HEK293T (cell line): ENCODE results near the gene NXN.

Experiments
- CTCF ChIA-PET: fragments of 350-600 bp; formaldehyde crosslinking; extraction: SDS; loops from one replicate; lab custom pipeline; 2021; ENCODE audit warnings: antibody characterized with exemption, inconsistent platforms; lab: Yijun Ruan, JAX
- POLR2A ChIA-PET: fragments of 350-600 bp; formaldehyde crosslinking; extraction: SDS; loops from one replicate; lab custom pipeline; 2020; ENCODE audit warnings: antibody characterized with exemption, inconsistent platforms; lab: Yijun Ruan, JAX
- DNase-seq: peaks from one replicate; pipeline ENCODE4 v3.0.0; 2012; ENCODE audit warnings: mixed read lengths; ENCODE audit errors: extremely low spot score
- ARNT ChIP-seq: fragments of 450-650 bp; IDR thresholded peaks from 2 replicates; pipeline ENCODE4 v1.6.1; 2017; ENCODE audit warnings: mild to moderate bottlenecking
- BHLHE40 ChIP-seq: fragments of 450-650 bp; IDR thresholded peaks from 2 replicates; pipeline ENCODE4 v1.6.1; 2016; ENCODE audit warnings: mild to moderate bottlenecking, moderate library complexity, borderline replicate concordance
- CTBP1 ChIP-seq: fragments of 450-650 bp; IDR thresholded peaks from 2 replicates; pipeline ENCODE4 v1.6.1; 2016; ENCODE audit warnings: borderline replicate concordance
- ELF4 ChIP-seq: fragments of 450-650 bp; IDR thresholded peaks from 2 replicates; pipeline ENCODE4 v1.6.1; 2017; ENCODE audit warnings: antibody characterized with exemption
- FOXA1 ChIP-seq: fragments of 450-650 bp; IDR thresholded peaks from 2 replicates; pipeline ENCODE4 v1.6.1; 2016; ENCODE audit warnings: mild to moderate bottlenecking
- FOXK2 ChIP-seq: fragments of 450-650 bp; IDR thresholded peaks from 2 replicates; pipeline ENCODE4 v1.6.1; 2016; ENCODE audit warnings: mild to moderate bottlenecking
- FOXM1 ChIP-seq: fragments of 450-650 bp; IDR thresholded peaks from 2 replicates; pipeline ENCODE4 v1.6.1; 2017; ENCODE audit warnings: mild to moderate bottlenecking, borderline replicate concordance
- HDGF ChIP-seq: fragments of 450-650 bp; IDR thresholded peaks from 2 replicates; pipeline ENCODE4 v1.6.1; 2017; ENCODE audit warnings: antibody characterized with exemption, borderline replicate concordance
- L3MBTL2 ChIP-seq: fragments of 450-650 bp; conservative IDR thresholded peaks from 2 replicates; pipeline ENCODE4 v1.6.1; 2016; ENCODE audit warnings: mild to moderate bottlenecking
- LEF1 ChIP-seq: fragments of 450-650 bp; IDR thresholded peaks from 2 replicates; pipeline ENCODE4 v1.6.1; 2017; ENCODE audit warnings: mild to moderate bottlenecking, borderline replicate concordance
- NFRKB ChIP-seq: fragments of 450-650 bp; IDR thresholded peaks from 2 replicates; pipeline ENCODE4 v1.6.1; 2016; ENCODE audit warnings: mild to moderate bottlenecking, moderate library complexity
- PKNOX1 ChIP-seq: fragments of 450-650 bp; IDR thresholded peaks from 2 replicates; pipeline ENCODE4 v1.6.1; 2016
- SP1 ChIP-seq: fragments of 450-650 bp; IDR thresholded peaks from 2 replicates; pipeline ENCODE4 v1.6.1; 2017
- SUZ12 ChIP-seq: fragments of 450-650 bp; IDR thresholded peaks from 2 replicates; pipeline ENCODE4 v1.6.1; 2016; ENCODE audit warnings: mild to moderate bottlenecking
- TARDBP ChIP-seq: fragments of 450-650 bp; IDR thresholded peaks from 2 replicates; pipeline ENCODE4 v1.6.1; 2016
- ZNF384 ChIP-seq: fragments of 450-650 bp; IDR thresholded peaks from 2 replicates; pipeline ENCODE4 v1.6.1; 2016

Gene NXN

GRCh38 chr17:1003972-1004768 is 24.6 kb upstream of the NXN start:
- TF ChIP-seq FOXM1 (no peak), ARNT (no peak), HDGF (no peak), BHLHE40 (no peak), ELF4 (no peak), SP1 (no peak), ZNF384 (no peak), FOXA1 (no peak), CTBP1 (no peak)
- POLR2A ChIA-PET: no interaction called here
- DNase-seq: no peak
- CTCF ChIA-PET: no interaction called here

- TF ChIP-seq ZNF384 (no peak), CTBP1 (no peak), SUZ12 (no peak), BHLHE40 (no peak), PKNOX1 (no peak), HDGF (no peak), LEF1 (no peak), NFRKB (no peak), ARNT (no peak), ELF4 (no peak), FOXK2 (no peak), FOXM1 (no peak)
- POLR2A ChIA-PET: no interaction called here
- CTCF ChIA-PET: no interaction called here
- no peak for DNase-seq
These were observed 24.0 kb upstream of the NXN start for GRCh38 chr17:1003633-1003971.

DNA sequence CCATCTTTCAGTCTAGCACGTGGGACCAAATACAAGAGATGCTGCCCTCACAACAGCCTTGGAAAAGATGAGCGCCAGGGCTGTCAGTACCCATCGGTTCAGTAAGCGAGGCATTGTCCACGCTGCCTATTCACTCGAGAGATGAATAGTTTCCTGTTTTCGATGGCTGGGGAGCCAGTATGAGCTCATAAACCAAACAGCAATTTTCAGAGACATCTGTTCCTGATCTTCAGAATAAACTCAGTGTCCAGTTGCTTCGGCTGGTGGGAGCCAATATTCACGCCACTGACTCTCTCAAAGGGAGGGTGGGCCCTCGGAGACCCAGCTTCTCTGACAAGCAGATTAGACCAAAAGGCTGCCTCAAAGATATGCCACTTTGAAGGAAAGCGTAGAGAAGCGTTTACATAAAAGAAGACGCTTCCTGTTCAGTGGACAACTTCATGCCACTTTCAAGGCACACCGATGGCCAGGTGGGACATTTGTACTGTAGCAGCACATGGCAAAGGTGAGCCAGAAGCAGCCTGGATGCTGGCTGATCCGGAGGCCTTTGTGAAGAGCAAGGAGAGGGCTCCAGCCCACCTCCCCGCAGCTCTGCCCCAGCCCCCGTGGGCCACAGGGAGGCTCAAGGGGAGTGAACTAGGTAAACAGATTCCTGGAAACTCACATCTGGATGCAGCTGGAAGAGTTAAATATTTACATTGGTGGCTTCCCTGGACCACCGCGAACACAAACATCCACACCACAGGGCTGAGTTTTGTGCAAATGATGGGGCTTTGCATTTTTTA is 23.4 kb upstream of the NXN start:
- POLR2A ChIA-PET: no interaction called here
- TF ChIP-seq FOXA1 (no peak), NFRKB (no peak), TARDBP (no peak), SP1 (no peak), L3MBTL2 (no peak), ELF4 (no peak)
- DNase-seq: no peak
- CTCF ChIA-PET: interaction anchor here (1.1 kb wide), 1 partner anchor 53 kb away, joined by 5 read pairs; no protein-coding TSS in a partner anchor

GRCh38 chr17:1002412-1002753 is 22.8 kb upstream of the NXN start:
- no peak for DNase-seq
- ChIA-PET POLR2A (no interaction called here), CTCF (interaction anchor here (1.1 kb wide), 1 partner anchor 54 kb away, joined by 5 read pairs; no protein-coding TSS in a partner anchor)
- TF ChIP-seq ARNT: no peak
- no peak for TF ChIP-seq L3MBTL2
- no peak for TF ChIP-seq SUZ12
- TF ChIP-seq BHLHE40: no peak
- TF ChIP-seq HDGF: no peak
- no peak for TF ChIP-seq FOXK2
- TF ChIP-seq ELF4: no peak
- no peak for TF ChIP-seq CTBP1
- no peak for TF ChIP-seq FOXA1
- TF ChIP-seq FOXM1: no peak
- TF ChIP-seq LEF1: no peak
- no peak for TF ChIP-seq PKNOX1
- no peak for TF ChIP-seq TARDBP
- TF ChIP-seq NFRKB: no peak
- no peak for TF ChIP-seq SP1
- TF ChIP-seq ZNF384: no peak

DNA sequence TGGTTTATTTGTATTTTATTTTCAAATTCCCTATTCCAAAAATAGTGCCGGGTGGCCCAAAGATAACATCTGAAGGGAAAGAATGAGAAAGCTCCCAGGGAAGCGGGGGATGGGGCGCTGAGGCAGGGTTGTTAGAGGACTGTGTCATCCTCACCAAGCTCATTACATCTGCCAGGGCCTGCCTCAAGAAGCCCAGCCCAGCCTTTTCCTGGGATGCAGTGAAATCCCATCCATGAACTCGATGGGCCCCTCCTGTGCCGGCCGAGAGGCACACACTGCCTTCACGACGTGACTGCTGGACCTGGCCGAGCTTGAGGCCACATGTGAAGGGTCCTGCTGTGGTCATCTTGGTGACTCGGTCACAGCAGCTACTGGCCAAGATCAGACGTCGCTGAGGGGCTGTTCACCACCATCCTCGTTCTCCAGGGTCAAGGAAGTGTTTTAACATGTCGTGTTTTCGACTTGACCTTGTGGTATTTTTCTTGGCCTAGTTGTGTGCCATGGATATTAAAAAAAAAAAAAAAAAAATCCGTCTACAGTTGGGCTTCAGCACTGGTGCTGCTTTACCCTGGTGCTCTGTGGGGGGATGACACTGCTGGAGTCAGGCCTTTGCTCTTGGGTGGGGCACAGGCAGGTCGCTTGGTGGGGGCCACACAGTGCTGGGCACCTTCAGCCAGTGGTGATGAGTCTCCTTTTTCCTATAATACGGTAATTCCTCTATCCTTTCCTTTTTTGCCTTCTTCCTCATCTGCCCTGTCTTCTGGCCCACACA is 22.2 kb upstream of the NXN start:
- TF ChIP-seq TARDBP (no peak), BHLHE40 (no peak), HDGF (no peak), SP1 (no peak), FOXM1 (no peak), NFRKB (no peak), ELF4 (no peak), ZNF384 (no peak), FOXA1 (no peak), ARNT (no peak), PKNOX1 (no peak), LEF1 (no peak), SUZ12 (no peak), CTBP1 (no peak), L3MBTL2 (no peak), FOXK2 (no peak)
- DNase-seq: no peak
- ChIA-PET CTCF (interaction anchor here (0.6 to 1.1 kb wide), 2 partner anchors 55 to 252 kb away, joined by 5 to 10 read pairs; no protein-coding TSS in a partner anchor), POLR2A (no interaction called here)
